OCI-LY7 (cell line): ENCODE measurements around the gene ENOX1. TPM values are rescaled to one million over a fixed set of nuclear protein-coding genes. Genes with fewer than 3 reads are reported as not detected.

Experiments used
- BruUV-seq: library from RNA; stranded (reverse); fragments of 400-500 nt; replicated peaks from 2 replicates; lab custom pipeline; 2021; lab: Mats Ljungman, UMichigan
- CTCF ChIA-PET: fragments of 300-600 bp; sonication (Branson Sonifier 250); formaldehyde crosslinking; loops from one replicate; lab custom pipeline; 2022; ENCODE audit warnings: antibody characterized with exemption; ENCODE audit not compliant: unreplicated experiment; lab: Charles Lee
- POLR2A ChIA-PET: fragments of 300-600 bp; sonication (Branson Sonifier 250); formaldehyde crosslinking; loops from one replicate; lab custom pipeline; 2022; ENCODE audit warnings: antibody characterized with exemption; lab: Charles Lee
- DNase-seq: peaks from one replicate; pipeline ENCODE4 v3.0.0-alpha.2; 2015; ENCODE audit warnings: low spot score
- H2AFZ ChIP-seq: fragments of 200-600 bp; sonication (generic), shearing (Covaris generic); 2 replicates; pipeline ENCODE4 v1.6.1; 2014; ENCODE audit warnings: mild to moderate bottlenecking, antibody characterized with exemption, low read length, moderate library complexity
- H3K27ac ChIP-seq: fragments of 200-600 bp; sonication (generic); 2 replicates; pipeline ENCODE4 v1.5.1; 2014; ENCODE audit warnings: mixed run types, low read depth, mild to moderate bottlenecking, moderate library complexity, low read length, inconsistent platforms; ENCODE audit not compliant: poor library complexity, severe bottlenecking
- H3K36me3 ChIP-seq: fragments of 200-600 bp; sonication (generic); 2 replicates; pipeline ENCODE4 v1.6.1; 2014; ENCODE audit warnings: mild to moderate bottlenecking, antibody characterized with exemption, low read length, moderate library complexity, mixed read lengths; ENCODE audit not compliant: insufficient read depth
- H3K4me1 ChIP-seq: fragments of 200-600 bp; sonication (generic); 2 replicates; pipeline ENCODE4 v1.5.1; 2014; ENCODE audit warnings: mild to moderate bottlenecking, low read length; ENCODE audit not compliant: insufficient read depth, poor library complexity, severe bottlenecking
- H3K4me2 ChIP-seq: fragments of 200-600 bp; sonication (generic); 2 replicates; pipeline ENCODE4 v1.6.1; 2014; ENCODE audit warnings: mild to moderate bottlenecking, low read length
- H3K4me3 ChIP-seq: fragments of 200-600 bp; sonication (generic); 2 replicates; pipeline ENCODE4 v1.5.1; 2014; ENCODE audit warnings: mild to moderate bottlenecking, low read depth, low read length; ENCODE audit not compliant: poor library complexity, severe bottlenecking
- H3K79me2 ChIP-seq: fragments of 200-600 bp; sonication (generic); 2 replicates; pipeline ENCODE4 v1.6.1; 2016; ENCODE audit warnings: low read depth, mild to moderate bottlenecking, low read length, moderate library complexity, mixed read lengths; ENCODE audit not compliant: insufficient read depth
- H3K9me2 ChIP-seq: fragments of 200-600 bp; sonication (generic); 2 replicates; pipeline ENCODE4 v1.6.1; 2016; ENCODE audit warnings: mild to moderate bottlenecking, low read length, mixed read lengths; ENCODE audit not compliant: insufficient read depth
- H3K9me3 ChIP-seq: fragments of 200-600 bp; sonication (generic); 2 replicates; pipeline ENCODE4 v1.6.1; 2014; ENCODE audit warnings: mild to moderate bottlenecking, mixed run types, low read length, mixed read lengths
- H4K20me1 ChIP-seq: fragments of 200-600 bp; sonication (generic); 2 replicates; pipeline ENCODE4 v1.6.1; 2014; ENCODE audit warnings: mild to moderate bottlenecking, antibody characterized with exemption, low read length, moderate library complexity, mixed read lengths; ENCODE audit not compliant: insufficient read depth
- CTCF ChIP-seq: fragments of 200-600 bp; sonication (generic); conservative IDR thresholded peaks from 2 replicates; pipeline ENCODE4 v1.5.1; 2014; ENCODE audit warnings: mild to moderate bottlenecking, antibody characterized with exemption, low read length, moderate library complexity, mixed read lengths
- EZH2phosphoT487 ChIP-seq: fragments of 200-600 bp; sonication (generic); IDR thresholded peaks from 2 replicates; pipeline ENCODE4 v1.6.1; 2018; ENCODE audit warnings: low read depth, borderline replicate concordance, mild to moderate bottlenecking, mixed run types, antibody characterized with exemption, low read length, moderate library complexity, mixed read lengths
- intact Hi-C: fragments of 100-400 bp; cut with micrococcal nuclease; formaldehyde crosslinking; loops from one replicate; pipeline ENCODE4 v1.10.0; 2022; ENCODE audit not compliant: unreplicated experiment
- total RNA-seq, 2 experiments: library from RNA; depleted of rRNA in 1 of 2; stranded (reverse); fragments of >200 nt in 1 of 2; shearing (Covaris generic) in 1 of 2; gene quantifications; 2 replicates each; pipeline ENCODE4 v1.2.3, GENCODE V29; 2014 to 2022

Gene ENOX1
- total RNA-seq, 2 experiments from 2014 or later = 0.03 TPM; not detected in 1

GRCh38 chr13:43720780-43721397 is 65.9 kb downstream of the ENOX1 start:
- TF ChIP-seq EZH2phosphoT487 (no peak), CTCF (no peak)
- Histone ChIP-seq H3K9me2 (no peaks in the 10 kb centered on the region), H3K4me2 (no peak overlapping the region), H3K79me2 (no peaks in the 10 kb centered on the region), H3K27ac (no peak overlapping the region), H3K36me3 (no peaks in the 10 kb centered on the region), H3K4me1 (no peaks in the 10 kb centered on the region), H3K4me3 (no peak overlapping the region), H4K20me1 (no peaks in the 10 kb centered on the region), H2AFZ (no peak overlapping the region), H3K9me3 (no peaks in the 10 kb centered on the region)
- no peak for DNase-seq
- no TSS peak for BruUV-seq
- intact Hi-C loops = no loop called here
- CTCF ChIA-PET = no interaction called here
- POLR2A ChIA-PET = interaction anchor here (0.6 kb wide), 1 partner anchor 26 kb away, joined by 3 read pairs; no protein-coding TSS in a partner anchor

DNA sequence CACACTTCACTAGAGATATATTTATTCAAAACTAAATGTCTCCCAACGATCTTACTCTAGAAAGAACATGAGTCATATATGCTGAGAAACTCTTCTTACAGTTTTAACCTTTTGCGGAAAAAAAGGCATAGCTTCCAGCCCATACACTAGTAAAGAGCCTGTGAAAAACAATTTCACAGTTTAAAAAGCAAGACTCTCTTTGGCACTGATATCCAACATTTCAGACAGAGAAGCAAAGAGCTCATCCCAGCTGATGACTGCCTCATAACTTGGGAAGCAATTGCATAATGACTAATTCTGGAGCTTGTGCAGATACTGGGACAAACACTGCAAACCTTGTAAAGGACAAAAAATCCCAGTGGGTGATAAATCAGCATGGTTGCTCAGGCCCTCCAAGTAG is 88.0 kb downstream of the ENOX1 start:
- Histone ChIP-seq H3K4me3 (no peak overlapping the region), H3K79me2 (no peaks in the 10 kb centered on the region), H3K9me3 (no peaks in the 10 kb centered on the region), H3K4me1 (no peaks in the 10 kb centered on the region), H3K27ac (no peak overlapping the region), H4K20me1 (no peaks in the 10 kb centered on the region), H2AFZ (no peak overlapping the region), H3K36me3 (no peaks in the 10 kb centered on the region), H3K9me2 (no peaks in the 10 kb centered on the region), H3K4me2 (no peak overlapping the region)
- TF ChIP-seq CTCF (no peak), EZH2phosphoT487 (no peak)
- no TSS peak for BruUV-seq
- ChIA-PET POLR2A (interaction anchor here (0.6 kb wide), 1 partner anchor 31 kb away, joined by 3 read pairs; no protein-coding TSS in a partner anchor), CTCF (no interaction called here)
- DNase-seq = no peak
- intact Hi-C loops = no loop called here

DNA sequence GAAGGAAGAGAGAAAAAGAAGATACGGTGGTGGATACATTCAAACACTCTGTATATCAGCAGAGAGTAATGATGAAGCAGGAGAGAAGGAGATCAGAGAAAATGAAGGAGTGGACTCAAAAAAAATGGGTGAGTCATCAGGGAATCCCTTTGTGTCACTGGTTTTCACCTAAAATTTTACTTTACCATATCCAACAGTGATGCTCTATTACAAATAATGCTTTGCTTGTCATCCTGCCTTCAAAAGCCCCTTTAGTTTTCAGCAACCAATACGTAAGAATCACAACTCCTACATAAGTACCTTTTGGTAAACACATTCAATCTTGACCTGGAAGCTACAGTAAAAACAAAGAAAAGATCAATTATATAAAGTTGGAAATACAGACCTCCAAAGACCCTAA is 88.8 kb downstream of the ENOX1 start:
- Histone ChIP-seq H3K4me3 (no peak overlapping the region), H4K20me1 (no peaks in the 10 kb centered on the region), H3K4me1 (no peaks in the 10 kb centered on the region), H3K9me2 (no peaks in the 10 kb centered on the region), H3K9me3 (no peaks in the 10 kb centered on the region), H3K36me3 (no peaks in the 10 kb centered on the region), H3K4me2 (no peak overlapping the region), H3K27ac (no peak overlapping the region), H3K79me2 (no peaks in the 10 kb centered on the region), H2AFZ (no peak overlapping the region)
- intact Hi-C loops = no loop called here
- ChIA-PET CTCF (no interaction called here), POLR2A (no interaction called here)
- TF ChIP-seq CTCF (no peak), EZH2phosphoT487 (no peak)
- DNase-seq = no peak
- BruUV-seq = no TSS peak
